Measurements from ENCODE around the gene ENDOV.

GRCh38 chr17:80428796-80429195 is 13.8 kb downstream of the ENDOV start:
- TF ChIP-seq CTCF (IDR thresholded peaks at IDR 0.05): no peak
- no peak for TF ChIP-seq POLR2A (IDR thresholded peaks at IDR 0.05)
